HG02870 (cell line): ENCODE data around the gene SSX2.
"Not testable (repeated sequence)": the region's sequence is repeated elsewhere in the genome, so short reads cannot be mapped to it uniquely, and the experiment has no call there.

Experiments used
- ATAC-seq: cut with Tn5 transposase; IDR thresholded peaks from one replicate; pipeline ENCODE4 v1.9.1; 2021; ENCODE audit warnings: mild to moderate bottlenecking, moderate library complexity; ENCODE audit not compliant: unreplicated experiment

Gene SSX2

GRCh38 chrX:52707078-52707477 is at the start of gene SSX2:
Gene SSX2, minus strand, starts transcription at chrX:52707178. Its CDS starts 1,429 bp downstream, at chrX:52705749.
- ATAC-seq: not testable (repeated sequence)

GRCh38 chrX:52750952-52751351 is 44.0 kb upstream of the SSX2 start, which contains the start of gene SSX2B:
Gene SSX2B, plus strand, starts transcription at chrX:52751252. Its CDS starts 1,429 bp downstream, at chrX:52752681.
- not testable (repeated sequence) for ATAC-seq

GRCh38 chrX:52692034-52692433 is 14.9 kb downstream of the SSX2 start:
- not testable (repeated sequence) for ATAC-seq

- not testable (repeated sequence) for ATAC-seq
Observed at GRCh38 chrX:52662218-52662617, 44.8 kb downstream of the SSX2 start.

- not testable (repeated sequence) for ATAC-seq
Observed at GRCh38 chrX:52655475-52655874, 51.5 kb downstream of the SSX2 start.

- ATAC-seq: not testable (repeated sequence)
Observed at GRCh38 chrX:52654800-52655199, 52.2 kb downstream of the SSX2 start, which contains the start of gene SSX7. Gene SSX7, minus strand, starts transcription at chrX:52654900. Its CDS starts 1,428 bp downstream, at chrX:52653472.

GRCh38 chrX:52650676-52651075 is 56.3 kb downstream of the SSX2 start:
- ATAC-seq: not testable (repeated sequence)

- ATAC-seq: not testable (repeated sequence)
Observed at GRCh38 chrX:52648956-52649355, 58.0 kb downstream of the SSX2 start.
